HEK293T (cell line): Measurements from ENCODE around the gene TNFRSF8.

Experiments
- ARNT ChIP-seq: fragments of 450-650 bp; IDR thresholded peaks from 2 replicates; pipeline ENCODE4 v1.6.1; 2017; ENCODE audit warnings: mild to moderate bottlenecking
- BHLHE40 ChIP-seq: fragments of 450-650 bp; IDR thresholded peaks from 2 replicates; pipeline ENCODE4 v1.6.1; 2016; ENCODE audit warnings: mild to moderate bottlenecking, moderate library complexity, borderline replicate concordance
- FOXM1 ChIP-seq: fragments of 450-650 bp; IDR thresholded peaks from 2 replicates; pipeline ENCODE4 v1.6.1; 2017; ENCODE audit warnings: mild to moderate bottlenecking, borderline replicate concordance
- HDGF ChIP-seq: fragments of 450-650 bp; IDR thresholded peaks from 2 replicates; pipeline ENCODE4 v1.6.1; 2017; ENCODE audit warnings: antibody characterized with exemption, borderline replicate concordance
- L3MBTL2 ChIP-seq: fragments of 450-650 bp; conservative IDR thresholded peaks from 2 replicates; pipeline ENCODE4 v1.6.1; 2016; ENCODE audit warnings: mild to moderate bottlenecking
- LEF1 ChIP-seq: fragments of 450-650 bp; IDR thresholded peaks from 2 replicates; pipeline ENCODE4 v1.6.1; 2017; ENCODE audit warnings: mild to moderate bottlenecking, borderline replicate concordance
- ZNF384 ChIP-seq: fragments of 450-650 bp; IDR thresholded peaks from 2 replicates; pipeline ENCODE4 v1.6.1; 2016
- TF ChIP-seq, protein P1 (sequence below): fragments of 450-650 bp; IDR thresholded peaks from 2 replicates; pipeline ENCODE4 v1.6.1; 2016

DNA sequence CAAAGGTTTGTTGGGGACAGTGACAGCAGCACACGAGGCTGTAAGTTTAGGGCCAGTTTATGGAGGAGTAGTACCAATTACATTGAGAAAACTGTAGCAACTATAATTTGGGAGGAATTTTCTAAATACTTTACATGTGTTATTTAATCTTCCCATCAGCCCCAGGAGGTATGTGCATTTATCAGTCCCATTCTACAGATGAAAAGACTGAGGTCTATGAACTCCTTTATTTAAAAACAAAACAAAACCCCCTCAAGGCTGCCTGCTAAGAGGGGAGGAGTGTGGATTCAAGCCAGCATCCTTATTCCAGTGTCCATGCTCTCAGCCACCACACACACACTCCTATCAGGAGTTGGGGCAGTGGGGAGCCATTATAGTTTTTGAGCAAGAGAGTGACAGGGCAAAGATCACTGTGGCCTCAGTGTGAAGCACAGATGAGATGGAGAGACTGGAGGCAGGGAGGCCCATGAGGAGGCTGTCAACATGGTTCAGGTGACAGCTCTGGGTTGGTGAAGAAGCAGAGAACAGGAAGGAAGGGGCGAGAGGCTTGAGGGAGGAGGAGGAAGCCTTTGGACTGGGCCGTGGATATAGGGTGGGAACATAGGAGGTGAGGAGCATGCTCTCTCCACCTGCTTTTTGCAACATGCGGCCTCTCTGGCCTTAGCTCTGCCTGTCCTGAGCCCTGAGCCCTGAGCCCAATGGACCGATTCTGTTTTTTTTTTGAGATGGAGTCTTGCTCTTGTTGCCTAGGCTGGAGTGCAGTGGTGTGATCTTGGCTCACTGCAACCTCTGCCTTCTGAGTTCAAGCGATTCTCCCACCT, 113.4 kb downstream of the TNFRSF8 start:
- TF ChIP-seq L3MBTL2 (no peak), FOXM1 (no peak), HDGF (no peak), BHLHE40 (no peak), ARNT (no peak), ZNF384 (no peak), LEF1 (no peak)
- TF ChIP-seq, protein P1, sequence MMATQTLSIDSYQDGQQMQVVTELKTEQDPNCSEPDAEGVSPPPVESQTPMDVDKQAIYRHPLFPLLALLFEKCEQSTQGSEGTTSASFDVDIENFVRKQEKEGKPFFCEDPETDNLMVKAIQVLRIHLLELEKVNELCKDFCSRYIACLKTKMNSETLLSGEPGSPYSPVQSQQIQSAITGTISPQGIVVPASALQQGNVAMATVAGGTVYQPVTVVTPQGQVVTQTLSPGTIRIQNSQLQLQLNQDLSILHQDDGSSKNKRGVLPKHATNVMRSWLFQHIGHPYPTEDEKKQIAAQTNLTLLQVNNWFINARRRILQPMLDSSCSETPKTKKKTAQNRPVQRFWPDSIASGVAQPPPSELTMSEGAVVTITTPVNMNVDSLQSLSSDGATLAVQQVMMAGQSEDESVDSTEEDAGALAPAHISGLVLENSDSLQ = no peak
